ENCODE results near the gene SEMA3D. TPM values are rescaled to one million over a fixed set of nuclear protein-coding genes. Genes with fewer than 3 reads are reported as not detected.

The SEMA3D gene
- not detected in 2 replicates for total RNA-seq

- intact Hi-C loops (cut with micrococcal nuclease), result no loop called here
These were observed at the start of gene SEMA3D for GRCh38 chr7:85186521-85187241. Gene SEMA3D, minus strand, starts transcription at chr7:85187056. Its CDS starts 65,165 bp downstream, at chr7:85121891.

- intact Hi-C loops (cut with micrococcal nuclease), result no loop called here
These were observed 47.9 kb upstream of the SEMA3D start for GRCh38 chr7:85234730-85235129.

GRCh38 chr7:85232068-85232467 lies 45.2 kb upstream of the SEMA3D start:
- intact Hi-C loops (cut with micrococcal nuclease), result no loop called here

- intact Hi-C loops (cut with micrococcal nuclease), result no loop called here
These were observed 43.8 kb upstream of the SEMA3D start for GRCh38 chr7:85230623-85231022.

GRCh38 chr7:85229544-85229943 lies 42.7 kb upstream of the SEMA3D start:
- intact Hi-C loops (cut with micrococcal nuclease), result no loop called here

- intact Hi-C loops (cut with micrococcal nuclease), result no loop called here
These were observed 39.7 kb upstream of the SEMA3D start for GRCh38 chr7:85226361-85227085.

- intact Hi-C loops (cut with micrococcal nuclease), result no loop called here
These were observed 37.3 kb upstream of the SEMA3D start for GRCh38 chr7:85224171-85224570.

- intact Hi-C loops (cut with micrococcal nuclease), result no loop called here
These were observed 35.7 kb upstream of the SEMA3D start for GRCh38 chr7:85222522-85222921.

- intact Hi-C loops (cut with micrococcal nuclease), result no loop called here
These were observed 34.9 kb upstream of the SEMA3D start for GRCh38 chr7:85221796-85222195.

- intact Hi-C loops (cut with micrococcal nuclease), result no loop called here
These were observed 33.8 kb upstream of the SEMA3D start for GRCh38 chr7:85220651-85221050.

- intact Hi-C loops (cut with micrococcal nuclease), result no loop called here
These were observed 33.2 kb upstream of the SEMA3D start for GRCh38 chr7:85220023-85220422.

GRCh38 chr7:85217085-85217484 lies 30.2 kb upstream of the SEMA3D start:
- intact Hi-C loops (cut with micrococcal nuclease), result no loop called here

- intact Hi-C loops (cut with micrococcal nuclease), result no loop called here
These were observed 28.2 kb upstream of the SEMA3D start for GRCh38 chr7:85215098-85215497.

- intact Hi-C loops (cut with micrococcal nuclease), result no loop called here
These were observed 26.6 kb upstream of the SEMA3D start for GRCh38 chr7:85213500-85213899.

- intact Hi-C loops (cut with micrococcal nuclease), result no loop called here
These were observed 18.9 kb upstream of the SEMA3D start for GRCh38 chr7:85205754-85206153.

- intact Hi-C loops (cut with micrococcal nuclease), result no loop called here
These were observed 17.6 kb upstream of the SEMA3D start for GRCh38 chr7:85204496-85204895.

GRCh38 chr7:85204061-85204460 lies 17.2 kb upstream of the SEMA3D start:
- intact Hi-C loops (cut with micrococcal nuclease), result no loop called here

- intact Hi-C loops (cut with micrococcal nuclease), result no loop called here
These were observed 14.4 kb upstream of the SEMA3D start for GRCh38 chr7:85201209-85201608.

GRCh38 chr7:85196696-85197095 lies 9.8 kb upstream of the SEMA3D start:
- intact Hi-C loops (cut with micrococcal nuclease), result no loop called here

GRCh38 chr7:85191383-85191782 lies 4.5 kb upstream of the SEMA3D start:
- intact Hi-C loops (cut with micrococcal nuclease), result no loop called here

GRCh38 chr7:85186083-85186520 lies 754 bp downstream of the SEMA3D start:
- intact Hi-C loops (cut with micrococcal nuclease), result no loop called here

GRCh38 chr7:85185424-85186082 lies 1.3 kb downstream of the SEMA3D start:
- intact Hi-C loops (cut with micrococcal nuclease), result no loop called here
